Tibial nerve (tissue), 4 donors: ENCODE measurements around the gene ZBTB1. TPM values are rescaled to one million over a fixed set of nuclear protein-coding genes. Genes with fewer than 3 reads are reported as not detected.

Experiments
- DNase-seq, 2 donors: peaks; one replicate each; pipeline ENCODE4 v3.0.0-alpha.2; 2019; ENCODE audit warnings: low spot score in 2 of 2
- H3K27ac ChIP-seq, 4 donors: fragments of 200-600 bp; sonication (generic) in 3 of 4; one replicate each; pipeline ENCODE4 v1.5.1; 2017 to 2019; ENCODE audit warnings: mild to moderate bottlenecking in 1 of 4
- H3K27me3 ChIP-seq, 2 donors: fragments of 200-600 bp; sonication (generic) in 1 of 2; one replicate each; pipeline versions ENCODE4 v1.5.1 to v1.6.0; 2017 to 2019
- H3K36me3 ChIP-seq, 3 donors: fragments of 200-600 bp; sonication (generic); one replicate each; pipeline ENCODE4 v1.5.1; 2018 to 2019
- H3K4me1 ChIP-seq, 4 donors: fragments of 200-600 bp; sonication (generic) in 3 of 4; one replicate each; pipeline ENCODE4 v1.5.1; 2017 to 2019
- H3K4me3 ChIP-seq, 4 donors: fragments of 200-600 bp; sonication (generic) in 3 of 4; one replicate each; pipeline ENCODE4 v1.5.1; 2017 to 2019; ENCODE audit warnings: mild to moderate bottlenecking in 1 of 4, moderate library complexity in 1 of 4
- H3K9me3 ChIP-seq, 4 donors: fragments of 200-600 bp; sonication (generic) in 3 of 4; one replicate each; pipeline ENCODE4 v1.5.1; 2017 to 2019
- EP300 ChIP-seq, 2 donors: sonication (generic); formaldehyde crosslinking; IDR thresholded peaks; one replicate each; pipeline ENCODE4 v1.6.1; 2017; ENCODE audit warnings: antibody characterized with exemption in 2 of 2, mild to moderate bottlenecking in 1 of 2
- POLR2A ChIP-seq, 2 donors: fragments of 450-650 bp; IDR thresholded peaks; one replicate each; pipeline ENCODE4 v1.6.1; 2017; ENCODE audit warnings: antibody characterized with exemption in 2 of 2, mild to moderate bottlenecking in 2 of 2, moderate library complexity in 2 of 2
- WGBS, 2 donors: methylation state at CpG; one replicate each; pipeline ENCODE4 v1.1.5; 2018; 5-methylcytosine and 5-hydroxymethylcytosine counted together
- total RNA-seq, 4 donors: library from RNA; depleted of rRNA; stranded (reverse); fragments of >200 nt; gene quantifications; one replicate each; pipeline ENCODE4 v1.1.0, GENCODE V29; 2016
- TF ChIP-seq, protein P1 (sequence below), 5 experiments: fragments of 200-600 bp in 3 of 5; fragments of 450-650 bp in 2 of 5; sonication (generic) in 3 of 5; IDR thresholded peaks; one replicate each; pipeline ENCODE4 v1.5.1; 2016 to 2019; ENCODE audit warnings: antibody characterized with exemption in 5 of 5, mild to moderate bottlenecking in 3 of 5, moderate library complexity in 2 of 5

The ZBTB1 gene
- total RNA-seq, 4 donors from 2014 or later, result 46.5 to 66.9 (median 55.9) TPM

GRCh38 chr14:64503434-64504309 is 898 bp upstream of the ZBTB1 start, which contains the start of gene ZBTB25:
Gene ZBTB25 (minus strand): TSS chr14:64503838. CDS start chr14:64490533, 13,305 bp downstream.
- Histone ChIP-seq H3K27me3 (no peaks in the 10 kb centered on the region), H3K27ac (peak within 1 kb of the TSS; percentile 96 to 100 (median 100)), H3K4me1 (peaks cover 0 to 68% (median 43%) of the 10 kb centered on the region in 4 donors), H3K9me3 (no peaks in the 10 kb centered on the region), H3K4me3 (peak within 1 kb of the TSS; percentile 64 to 99 (median 94)), H3K36me3 (no peaks in the 10 kb centered on the region)
- TF ChIP-seq POLR2A (IDR thresholded peaks at IDR 0.05) (peak; percentile 56 to 82), EP300 (IDR thresholded peaks at IDR 0.05) (peak in 1 of 2 donors; percentile 72)
- TF ChIP-seq, protein P1, sequence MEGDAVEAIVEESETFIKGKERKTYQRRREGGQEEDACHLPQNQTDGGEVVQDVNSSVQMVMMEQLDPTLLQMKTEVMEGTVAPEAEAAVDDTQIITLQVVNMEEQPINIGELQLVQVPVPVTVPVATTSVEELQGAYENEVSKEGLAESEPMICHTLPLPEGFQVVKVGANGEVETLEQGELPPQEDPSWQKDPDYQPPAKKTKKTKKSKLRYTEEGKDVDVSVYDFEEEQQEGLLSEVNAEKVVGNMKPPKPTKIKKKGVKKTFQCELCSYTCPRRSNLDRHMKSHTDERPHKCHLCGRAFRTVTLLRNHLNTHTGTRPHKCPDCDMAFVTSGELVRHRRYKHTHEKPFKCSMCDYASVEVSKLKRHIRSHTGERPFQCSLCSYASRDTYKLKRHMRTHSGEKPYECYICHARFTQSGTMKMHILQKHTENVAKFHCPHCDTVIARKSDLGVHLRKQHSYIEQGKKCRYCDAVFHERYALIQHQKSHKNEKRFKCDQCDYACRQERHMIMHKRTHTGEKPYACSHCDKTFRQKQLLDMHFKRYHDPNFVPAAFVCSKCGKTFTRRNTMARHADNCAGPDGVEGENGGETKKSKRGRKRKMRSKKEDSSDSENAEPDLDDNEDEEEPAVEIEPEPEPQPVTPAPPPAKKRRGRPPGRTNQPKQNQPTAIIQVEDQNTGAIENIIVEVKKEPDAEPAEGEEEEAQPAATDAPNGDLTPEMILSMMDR (IDR thresholded peaks at IDR 0.05), result peak in 1 of 5 experiments; percentile 35
- peak; percentile 73 to 78 for DNase-seq
- WGBS, 2 donors, result 1% methylated on average over 14 to 73 of the region's 87 CpGs

- peak; percentile 78 to 84 for DNase-seq
- Histone ChIP-seq H3K27ac (peak overlapping the region; percentile 96 to 100 (median 100)), H3K36me3 (no peaks in the 10 kb centered on the region), H3K4me3 (peak overlapping the region; percentile 64 to 99 (median 94)), H3K27me3 (no peaks in the 10 kb centered on the region), H3K9me3 (no peaks in the 10 kb centered on the region), H3K4me1 (peaks cover 0 to 70% (median 43%) of the 10 kb centered on the region in 4 donors)
- whole genome bisulfite sequencing, 2 donors, result 0% methylated on average over 22 to 68 of the region's 68 CpGs
- TF ChIP-seq, protein P1 (IDR thresholded peaks at IDR 0.05), result peak in 1 of 5 experiments; percentile 6
- peak in 1 of 2 donors; percentile 42 for TF ChIP-seq POLR2A (IDR thresholded peaks at IDR 0.05)
- TF ChIP-seq EP300 (IDR thresholded peaks at IDR 0.05), result peak; percentile 34 to 80
These were observed 576 bp downstream of the ZBTB1 start for GRCh38 chr14:64504897-64505794.

DNA sequence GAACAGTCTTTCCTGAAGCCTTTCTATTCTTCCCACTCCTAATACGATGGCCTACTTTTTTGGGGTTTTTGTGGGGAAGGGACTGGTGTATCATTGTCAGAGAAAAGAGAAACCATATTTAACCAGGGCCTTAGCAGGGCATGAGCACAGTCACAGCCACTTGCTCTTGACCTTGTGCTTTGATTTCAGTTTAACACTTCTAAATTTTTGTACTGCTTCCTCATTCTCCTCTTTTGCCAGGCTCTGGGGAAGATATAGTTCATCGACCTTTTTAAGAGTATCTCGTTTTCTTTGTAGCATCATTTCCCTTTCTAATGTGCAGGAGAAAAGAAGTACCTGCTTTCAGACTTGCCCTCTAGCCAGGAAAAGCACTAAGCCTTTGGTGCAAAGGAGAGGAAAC is 2.2 kb downstream of the ZBTB1 start:
- peak overlapping the region in 3 of 4 donors; percentile 64 to 99 (median 93) for H3K4me3 ChIP-seq
- no peak for DNase-seq
- no peaks in the 10 kb centered on the region for H3K9me3 ChIP-seq
- H3K4me1 ChIP-seq, result peaks cover 0 to 70% (median 36%) of the 10 kb centered on the region in 4 donors
- TF ChIP-seq EP300 (IDR thresholded peaks at IDR 0.05) (no peak), POLR2A (IDR thresholded peaks at IDR 0.05) (no peak)
- TF ChIP-seq, protein P1 (IDR thresholded peaks at IDR 0.05), result no peak
- no peaks in the 10 kb centered on the region for H3K36me3 ChIP-seq
- 34 to 39% methylated on average over 3 of the region's 3 CpGs for WGBS, 2 donors
- no peaks in the 10 kb centered on the region for H3K27me3 ChIP-seq
- peak overlapping the region; percentile 96 to 100 (median 100) for H3K27ac ChIP-seq

- no peak overlapping the region for H3K4me3 ChIP-seq
- H3K4me1 ChIP-seq, result peaks cover 0 to 70% (median 31%) of the 10 kb centered on the region in 4 donors
- TF ChIP-seq, protein P1 (IDR thresholded peaks at IDR 0.05), result no peak
- TF ChIP-seq POLR2A (IDR thresholded peaks at IDR 0.05) (no peak), EP300 (IDR thresholded peaks at IDR 0.05) (no peak)
- WGBS, 2 donors, result 72 to 73% methylated on average over 4 of the region's 4 CpGs
- no peaks in the 10 kb centered on the region for H3K36me3 ChIP-seq
- DNase-seq, result no peak
- H3K27me3 ChIP-seq, result no peaks in the 10 kb centered on the region
- no peaks in the 10 kb centered on the region for H3K9me3 ChIP-seq
- peak overlapping the region in 2 of 4 donors; percentile 99 to 100 for H3K27ac ChIP-seq
These were observed 3.0 kb downstream of the ZBTB1 start for GRCh38 chr14:64507376-64508156.
